B cell (primary cell): ENCODE results near the gene PTPRN2. TPM values are rescaled to one million over a fixed set of nuclear protein-coding genes. Genes with fewer than 3 reads are reported as not detected.

ENCODE experiments used
- ATAC-seq: fragments of 200-7000 bp; cut with Tn5 transposase; one replicate; pipeline ENCODE4 v1.10.0; 2021; ENCODE audit warnings: low read depth, mild to moderate bottlenecking, moderate number of reproducible peaks, moderate library complexity
- CTCF ChIA-PET: fragments of 350-600 bp; sonication (Branson Sonifier 250); formaldehyde crosslinking; loops from one replicate; lab custom pipeline; 2021; ENCODE audit warnings: antibody characterized with exemption, inconsistent platforms; lab: Charles Lee
- POLR2A ChIA-PET: fragments of 350-600 bp; sonication (Branson Sonifier 250); formaldehyde crosslinking; loops from one replicate; lab custom pipeline; 2021; ENCODE audit warnings: antibody characterized with exemption; lab: Charles Lee
- DNase-seq: peaks from one replicate; pipeline ENCODE4 v3.0.0; 2013
- H2AFZ ChIP-seq: 2 replicates; pipeline ENCODE4 v1.6.1; 2012; ENCODE audit warnings: mild to moderate bottlenecking, low read depth, low read length; ENCODE audit not compliant: insufficient read depth, poor library complexity, severe bottlenecking
- H3K27ac ChIP-seq, 2 donors: 1 replicate in 1 of 2; 2 replicates in 1 of 2; pipeline ENCODE4 v1.5.1; 2012 to 2013; ENCODE audit warnings: low read length in 2 of 2, mild to moderate bottlenecking in 2 of 2, moderate library complexity in 1 of 2
- H3K27me3 ChIP-seq, 4 experiments: fragments of 200-600 bp in 1 of 4; sonication (generic) in 1 of 4; replicated peaks in 1 of 4; 1 replicate in 2 of 4; 2 replicates in 2 of 4; pipeline versions ENCODE4 v1.6.1 to v1.7.0; 2013 to 2016; ENCODE audit warnings: low read length in 3 of 4, mild to moderate bottlenecking in 2 of 4, mixed read lengths in 1 of 4, moderate library complexity in 1 of 4; ENCODE audit not compliant: insufficient read depth in 4 of 4, control insufficient read depth in 3 of 4; ENCODE audit errors: control extremely low read depth in 1 of 4
- H3K36me3 ChIP-seq, 2 experiments: replicated peaks in 1 of 2; 1 replicate in 1 of 2; 2 replicates in 1 of 2; pipeline versions ENCODE4 v1.6.1 to v1.7.1; 2013; ENCODE audit warnings: low read length in 1 of 2; ENCODE audit not compliant: insufficient read depth in 2 of 2, control insufficient read depth in 1 of 2; ENCODE audit errors: control extremely low read depth in 1 of 2, extremely low read depth in 1 of 2
- H3K4me1 ChIP-seq, 2 donors: fragments of 200-600 bp in 1 of 2; sonication (generic) in 1 of 2; 1 replicate in 1 of 2; 2 replicates in 1 of 2; pipeline versions ENCODE4 v1.5.1 to v1.6.1; 2013 to 2017; ENCODE audit warnings: low read length in 2 of 2; ENCODE audit not compliant: control insufficient read depth in 2 of 2, insufficient read depth in 2 of 2
- H3K4me2 ChIP-seq: replicated peaks from 2 replicates; pipeline ENCODE3; 2012; ENCODE audit warnings: mild to moderate bottlenecking, low read depth, low read length; ENCODE audit not compliant: poor library complexity, severe bottlenecking
- H3K4me3 ChIP-seq, 5 experiments: fragments of 200-600 bp in 1 of 5; sonication (generic) in 1 of 5; 1 replicate in 3 of 5; 2 replicates in 2 of 5; pipeline versions ENCODE4 v1.5.1 to v1.7.0; 2011 to 2016; ENCODE audit warnings: low read length in 4 of 5, mild to moderate bottlenecking in 4 of 5, low read depth in 2 of 5, control low read depth in 1 of 5, moderate library complexity in 1 of 5; ENCODE audit not compliant: insufficient read depth in 1 of 5; ENCODE audit errors: control extremely low read depth in 1 of 5, extremely low read depth in 1 of 5
- H3K79me2 ChIP-seq: fragments of 200-600 bp; sonication (generic); one replicate; pipeline ENCODE4 v1.6.0; 2016; ENCODE audit warnings: low read length; ENCODE audit not compliant: control insufficient read depth, insufficient read depth
- H3K9ac ChIP-seq: fragments of 200-600 bp; sonication (generic); 2 replicates; pipeline ENCODE4 v1.6.1; 2017; ENCODE audit warnings: mild to moderate bottlenecking, low read length, moderate library complexity
- H3K9me3 ChIP-seq, 3 donors: one replicate each; pipeline versions ENCODE4 v1.6.1 to v1.7.1; 2013; ENCODE audit warnings: low read length in 2 of 3; ENCODE audit not compliant: control insufficient read depth in 2 of 3, insufficient read depth in 1 of 3; ENCODE audit errors: control extremely low read depth in 1 of 3
- H4K20me1 ChIP-seq: 2 replicates; pipeline ENCODE4 v1.6.0; 2012; ENCODE audit warnings: mild to moderate bottlenecking, low read length; ENCODE audit not compliant: insufficient read depth, control insufficient read depth, poor library complexity, severe bottlenecking
- H3K27ac Mint-ChIP-seq: one replicate; pipeline ENCODE4 v1.8.0; 2021; ENCODE audit warnings: mixed read lengths
- H3K27me3 Mint-ChIP-seq: one replicate; pipeline ENCODE4 v1.8.0; 2021; ENCODE audit warnings: mixed read lengths
- H3K4me1 Mint-ChIP-seq: one replicate; pipeline ENCODE4 v1.8.0; 2021; ENCODE audit warnings: mixed read lengths
- H3K4me3 Mint-ChIP-seq: one replicate; pipeline ENCODE4 v1.8.0; 2021; ENCODE audit warnings: mixed read lengths
- H3K9me3 Mint-ChIP-seq: one replicate; pipeline ENCODE4 v1.8.0; 2022; ENCODE audit warnings: mixed read lengths; ENCODE audit not compliant: insufficient read depth
- CTCF ChIP-seq: fragments of 200-600 bp; IDR thresholded peaks from one replicate; pipeline ENCODE4 v1.8.0; 2022; ENCODE audit warnings: antibody characterized with exemption, mild to moderate bottlenecking
- EZH2 ChIP-seq: IDR thresholded peaks from 2 replicates; pipeline ENCODE4 v1.6.1; 2012; ENCODE audit warnings: borderline replicate concordance, low read depth, mild to moderate bottlenecking, moderate library complexity, low read length; ENCODE audit not compliant: insufficient read depth, poor library complexity, severe bottlenecking
- WGBS: methylation state at CpG from one replicate; pipeline ENCODE4 v1.1.5; 2013; ENCODE audit warnings: missing lambda C conversion rate; ENCODE audit not compliant: insufficient coverage; 5-methylcytosine and 5-hydroxymethylcytosine counted together
- intact Hi-C: fragments of 100-400 bp; cut with micrococcal nuclease; formaldehyde crosslinking; loops from one replicate; pipeline ENCODE4 v1.10.0; 2022
- polyA plus RNA-seq: library from polyadenylated mRNA; depleted of rRNA; stranded (reverse); fragments of >200 nt; gene quantifications from 2 replicates; pipeline ENCODE4 v1.2.3, GENCODE V29; 2012
- total RNA-seq, 2 donors: library from RNA; stranded (reverse); fragments of 120-200 nt in 1 of 2; gene quantifications; 1 replicate in 1 of 2; 2 replicates in 1 of 2; pipeline versions ENCODE4 v1.2.3 to v1.2.4, GENCODE V29; 2013 to 2022

Gene PTPRN2
- total and polyA plus RNA-seq, 2 donors (not counting 1 experiment from before 2014, with no cell fraction given), result 2.0 to 5.0 TPM

GRCh38 chr7:158194365-158194900 is 393.2 kb downstream of the PTPRN2 start:
- H3K27me3 Mint-ChIP-seq, result no peaks in the 10 kb centered on the region
- intact Hi-C loops, result no loop called here
- ATAC-seq, result no peak
- ChIA-PET POLR2A (no interaction called here), CTCF (no interaction called here)
- H3K9me3 Mint-ChIP-seq, result peaks cover 13% of the 10 kb centered on the region
- WGBS, result 93% methylated on average over 13 of the region's 15 CpGs
- H3K4me3 Mint-ChIP-seq, result no peak overlapping the region
- Histone ChIP-seq H2AFZ (no peak overlapping the region), H3K9ac (no peak overlapping the region), H3K79me2 (no peaks in the 10 kb centered on the region), H4K20me1 (no peaks in the 10 kb centered on the region), H3K4me2 (no peak overlapping the region), H3K9me3 (peaks cover 2 to 59% (median 7%) of the 10 kb centered on the region in 3 donors), H3K4me3 (no peak overlapping the region), H3K36me3 (no peaks in the 10 kb centered on the region), H3K27ac (no peak overlapping the region), H3K27me3 (no peaks in the 10 kb centered on the region), H3K4me1 (no peaks in the 10 kb centered on the region)
- TF ChIP-seq EZH2 (no peak), CTCF (no peak)
- no peak overlapping the region for H3K27ac Mint-ChIP-seq
- H3K4me1 Mint-ChIP-seq, result no peaks in the 10 kb centered on the region
- no peak for DNase-seq

- H3K27me3 ChIP-seq, result no peaks in the 10 kb centered on the region
- Mint-ChIP-seq H3K4me3 (no peak overlapping the region), H3K27ac (no peak overlapping the region), H3K4me1 (no peaks in the 10 kb centered on the region), H3K27me3 (no peaks in the 10 kb centered on the region), H3K9me3 (peaks cover 13% of the 10 kb centered on the region)
- CTCF ChIA-PET, result no interaction called here
- H3K9ac ChIP-seq, result no peak overlapping the region
- no peak overlapping the region for H3K4me3 ChIP-seq
- POLR2A ChIA-PET, result no interaction called here
- no peaks in the 10 kb centered on the region for H3K4me1 ChIP-seq
- H4K20me1 ChIP-seq, result no peaks in the 10 kb centered on the region
- 94% methylated on average over 13 of the region's 14 CpGs for WGBS
- H3K36me3 ChIP-seq, result no peaks in the 10 kb centered on the region
- no peak overlapping the region for H2AFZ ChIP-seq
- peaks cover 2 to 68% (median 7%) of the 10 kb centered on the region in 3 donors for H3K9me3 ChIP-seq
- no peak for TF ChIP-seq CTCF
- TF ChIP-seq EZH2, result no peak
- DNase-seq (no peak), ATAC-seq (no peak)
- intact Hi-C loops, result no loop called here
- H3K27ac ChIP-seq, result no peak overlapping the region
- no peaks in the 10 kb centered on the region for H3K79me2 ChIP-seq
- no peak overlapping the region for H3K4me2 ChIP-seq
These were observed 394.2 kb downstream of the PTPRN2 start for GRCh38 chr7:158193446-158193845.
